ENCODE results near the gene MYO1D. TPM values are rescaled to one million over a fixed set of nuclear protein-coding genes. Genes with fewer than 3 reads are reported as not detected.

The MYO1D gene
- total RNA-seq, 4 donors from 2014 or later, result 60.4 to 89.0 (median 82.5) TPM

GRCh38 chr17:32489320-32490100 is 387.4 kb downstream of the MYO1D start:
- intact Hi-C loops (cut with DNase I; ENCODE audit: low total_unique reads), result no loop called here
- 83 to 84% methylated on average over 10 of the region's 10 CpGs for WGBS, 2 donors
- H3K4me3 ChIP-seq (ENCODE audit: low read depth, poor library complexity, severe bottlenecking), result no peak overlapping the region
- no peak for DNase-seq (ENCODE audit: low spot score in 2 of 2)
- TF ChIP-seq CTCF (IDR thresholded peaks at IDR 0.05) (no peak), POLR2A (IDR thresholded peaks at IDR 0.05) (no peak)

- WGBS, 2 donors, result 94 to 97% methylated on average over 13 of the region's 13 CpGs
- DNase-seq (ENCODE audit: low spot score in 2 of 2), result peak in 1 of 2 donors; percentile 80
- no peak overlapping the region for H3K4me3 ChIP-seq (ENCODE audit: low read depth, poor library complexity, severe bottlenecking)
- TF ChIP-seq POLR2A (IDR thresholded peaks at IDR 0.05) (no peak), CTCF (IDR thresholded peaks at IDR 0.05) (no peak)
- intact Hi-C loops (cut with DNase I; ENCODE audit: low total_unique reads), result no loop called here
Observed at GRCh38 chr17:32488604-32489180, 388.2 kb downstream of the MYO1D start.

- H3K4me3 ChIP-seq (ENCODE audit: low read depth, poor library complexity, severe bottlenecking), result no peak overlapping the region
- no peak for TF ChIP-seq CTCF (IDR thresholded peaks at IDR 0.05)
- TF ChIP-seq POLR2A (IDR thresholded peaks at IDR 0.05), result no peak
- 91 to 95% methylated on average over 16 of the region's 16 CpGs for WGBS, 2 donors
- DNase-seq (ENCODE audit: low spot score in 2 of 2), result peak in 1 of 2 donors; percentile 77
- intact Hi-C loops (cut with DNase I; ENCODE audit: low total_unique reads), result no loop called here
Observed at GRCh38 chr17:32488177-32488542, 388.8 kb downstream of the MYO1D start.

GRCh38 chr17:32487473-32488176 is 389.3 kb downstream of the MYO1D start:
- WGBS, 2 donors, result 51 to 61% methylated on average over 32 to 42 of the region's 59 CpGs
- H3K4me3 ChIP-seq (ENCODE audit: low read depth, poor library complexity, severe bottlenecking), result peak overlapping the region; percentile 18
- intact Hi-C loops (cut with DNase I; ENCODE audit: low total_unique reads), result no loop called here
- TF ChIP-seq POLR2A (IDR thresholded peaks at IDR 0.05) (no peak), CTCF (IDR thresholded peaks at IDR 0.05) (no peak)
- DNase-seq (ENCODE audit: low spot score in 2 of 2), result no peak

- no peak for TF ChIP-seq CTCF (IDR thresholded peaks at IDR 0.05)
- no peak for TF ChIP-seq POLR2A (IDR thresholded peaks at IDR 0.05)
- H3K4me3 ChIP-seq (ENCODE audit: low read depth, poor library complexity, severe bottlenecking), result peak within 1 kb of the TSS; percentile 40
Observed at GRCh38 chr17:32486701-32487472, 390.0 kb downstream of the MYO1D start, which contains the start of gene CDK5R1. Gene CDK5R1 (plus strand): TSS chr17:32486993. CDS start chr17:32487621, 628 bp downstream.

More at GRCh38 chr17:32486701-32487472, 390.0 kb downstream of the MYO1D start, which contains the start of gene CDK5R1:
- intact Hi-C loops (cut with DNase I; ENCODE audit: low total_unique reads), result no loop called here
- WGBS, 2 donors, result 1 to 2% methylated on average over 29 to 34 of the region's 135 CpGs
- DNase-seq (ENCODE audit: low spot score in 2 of 2), result no peak
